Measurements from ENCODE around the gene BTN3A1.

- no peak for TF ChIP-seq CTCF (IDR thresholded peaks at IDR 0.05)
- no peak for TF ChIP-seq MAX (IDR thresholded peaks at IDR 0.05)
- TF ChIP-seq EP300 (IDR thresholded peaks at IDR 0.05) = no peak
- TF ChIP-seq REST (IDR thresholded peaks at IDR 0.05) = no peak
- TF ChIP-seq HMGXB4 (CRISPR knock-in tag; IDR thresholded peaks at IDR 0.05; ENCODE audit: borderline replicate concordance) = no peak
- no peak for TF ChIP-seq CHD2 (IDR thresholded peaks at IDR 0.05; ENCODE audit: low read length, partially characterized antibody)
- no peak for TF ChIP-seq POLR2A (IDR thresholded peaks at IDR 0.05; ENCODE audit: low read length)
- TF ChIP-seq SMC3 (IDR thresholded peaks at IDR 0.05) = no peak
- TF ChIP-seq MAZ (IDR thresholded peaks at IDR 0.05; ENCODE audit: borderline replicate concordance, low read depth, low read length) = no peak
- TF ChIP-seq ESRRA (IDR thresholded peaks at IDR 0.05; ENCODE audit: borderline replicate concordance, low read length) = no peak
- no peak for TF ChIP-seq CBX8 (IDR thresholded peaks at IDR 0.05)
- no peak for TF ChIP-seq RAD21 (conservative IDR thresholded peaks at IDR 0.05 in 1 of 2, IDR thresholded peaks at IDR 0.05 in 1 of 2)
- no peak for TF ChIP-seq KDM1A (IDR thresholded peaks at IDR 0.05; ENCODE audit: low read depth)
Measured at GRCh38 chr6:26383624-26384417, 18.3 kb upstream of the BTN3A1 start.

All from A549 (cell line).